Measurements from ENCODE around the gene MAOA. TPM values are rescaled to one million over a fixed set of nuclear protein-coding genes. Genes with fewer than 3 reads are reported as not detected.
A peak's percentile ranks its signal among the peaks of the same experiment; 100 is the strongest.

Gene MAOA
- total and polyA plus RNA-seq, 8 donors: 17.1 to 106 (median 43.2) TPM

DNA sequence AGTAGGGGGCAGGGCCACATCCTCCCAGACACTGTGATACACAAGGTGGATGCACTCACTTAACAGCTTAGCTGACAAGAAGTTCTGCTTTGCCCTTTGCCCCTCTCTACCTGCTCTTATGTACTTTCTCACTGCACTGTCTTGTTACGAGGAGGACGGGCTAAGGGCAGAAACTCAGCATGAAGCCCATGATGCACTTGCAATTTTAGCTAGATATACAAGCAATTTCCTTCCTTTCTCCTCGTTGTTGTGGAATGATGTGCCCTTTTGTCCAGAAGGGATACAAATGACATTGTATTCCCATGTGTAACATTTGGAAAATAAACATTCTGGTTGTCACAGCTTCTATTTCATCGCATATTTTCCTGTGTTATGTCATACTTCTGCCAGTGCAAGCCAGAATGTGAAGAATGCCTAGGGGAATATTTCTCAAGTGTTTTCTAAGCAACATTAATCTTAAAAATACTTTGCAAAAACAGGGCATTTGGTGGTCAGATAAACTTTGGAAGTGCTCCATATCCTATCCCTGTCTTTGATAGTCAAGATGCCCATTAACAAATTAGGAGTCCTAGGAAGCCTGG lies 47.2 kb downstream of the MAOA start:
- WGBS, 2 donors: 24 to 56% methylated on average over 4 of the region's 4 CpGs
- no peak for DNase-seq
- H3K27ac ChIP-seq: peak overlapping the region in 2 of 4 donors; percentile 50 to 57
- no peaks in the 10 kb centered on the region for H3K36me3 ChIP-seq
- TF ChIP-seq, protein P1, sequence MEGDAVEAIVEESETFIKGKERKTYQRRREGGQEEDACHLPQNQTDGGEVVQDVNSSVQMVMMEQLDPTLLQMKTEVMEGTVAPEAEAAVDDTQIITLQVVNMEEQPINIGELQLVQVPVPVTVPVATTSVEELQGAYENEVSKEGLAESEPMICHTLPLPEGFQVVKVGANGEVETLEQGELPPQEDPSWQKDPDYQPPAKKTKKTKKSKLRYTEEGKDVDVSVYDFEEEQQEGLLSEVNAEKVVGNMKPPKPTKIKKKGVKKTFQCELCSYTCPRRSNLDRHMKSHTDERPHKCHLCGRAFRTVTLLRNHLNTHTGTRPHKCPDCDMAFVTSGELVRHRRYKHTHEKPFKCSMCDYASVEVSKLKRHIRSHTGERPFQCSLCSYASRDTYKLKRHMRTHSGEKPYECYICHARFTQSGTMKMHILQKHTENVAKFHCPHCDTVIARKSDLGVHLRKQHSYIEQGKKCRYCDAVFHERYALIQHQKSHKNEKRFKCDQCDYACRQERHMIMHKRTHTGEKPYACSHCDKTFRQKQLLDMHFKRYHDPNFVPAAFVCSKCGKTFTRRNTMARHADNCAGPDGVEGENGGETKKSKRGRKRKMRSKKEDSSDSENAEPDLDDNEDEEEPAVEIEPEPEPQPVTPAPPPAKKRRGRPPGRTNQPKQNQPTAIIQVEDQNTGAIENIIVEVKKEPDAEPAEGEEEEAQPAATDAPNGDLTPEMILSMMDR (IDR thresholded peaks at IDR 0.05): no peak
- no peaks in the 10 kb centered on the region for H3K9me3 ChIP-seq
- intact Hi-C loops (cut with DNase I): no loop called here
- H3K27me3 ChIP-seq: peaks cover 0 to 8% (median 0%) of the 10 kb centered on the region in 4 donors
- no peak overlapping the region for H3K4me3 ChIP-seq
- peaks cover 3 to 25% (median 21%) of the 10 kb centered on the region in 3 donors for H3K4me1 ChIP-seq
- peak; percentile 50 to 62 (median 56) for ATAC-seq
- FAIRE-seq: no peak

DNA sequence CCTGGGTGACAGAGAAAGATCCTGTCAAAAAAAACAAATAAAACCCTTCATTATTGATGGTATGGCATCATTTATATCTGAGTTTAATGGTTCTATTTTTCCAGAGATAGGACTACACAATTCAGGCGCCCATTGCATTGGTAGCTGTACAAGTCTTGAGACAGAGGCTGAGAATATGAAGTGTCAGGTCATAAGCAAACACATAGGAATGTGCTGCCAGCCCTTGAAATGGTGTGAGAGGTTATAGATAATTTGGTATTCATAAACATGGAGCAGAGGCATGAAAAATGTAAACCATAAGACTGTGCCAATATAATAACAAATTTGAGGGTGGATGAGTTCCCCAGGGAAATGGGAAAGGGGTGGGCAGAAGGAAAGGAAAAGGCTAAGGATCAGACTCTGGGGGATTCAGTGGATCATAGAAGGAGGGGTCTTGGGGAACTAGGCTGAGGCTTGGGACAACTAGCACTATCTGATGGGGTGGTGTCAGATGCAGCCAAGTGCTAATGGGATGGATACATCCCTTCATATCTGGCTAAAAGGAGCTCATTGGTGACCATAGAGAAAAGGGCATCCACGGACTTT lies 50.8 kb downstream of the MAOA start:
- H3K9me3 ChIP-seq: no peaks in the 10 kb centered on the region
- no peaks in the 10 kb centered on the region for H3K36me3 ChIP-seq
- TF ChIP-seq, protein P1 (IDR thresholded peaks at IDR 0.05): no peak
- ATAC-seq (no peak), DNase-seq (no peak), FAIRE-seq (no peak)
- H3K4me3 ChIP-seq: no peak overlapping the region
- H3K27me3 ChIP-seq: peaks cover 0 to 17% (median 0%) of the 10 kb centered on the region in 4 donors
- peaks cover 3 to 20% (median 18%) of the 10 kb centered on the region in 3 donors for H3K4me1 ChIP-seq
- no peak overlapping the region for H3K27ac ChIP-seq
- WGBS, 2 donors: 71 to 92% methylated on average over 2 of the region's 2 CpGs
- intact Hi-C loops (cut with DNase I): no loop called here

DNA sequence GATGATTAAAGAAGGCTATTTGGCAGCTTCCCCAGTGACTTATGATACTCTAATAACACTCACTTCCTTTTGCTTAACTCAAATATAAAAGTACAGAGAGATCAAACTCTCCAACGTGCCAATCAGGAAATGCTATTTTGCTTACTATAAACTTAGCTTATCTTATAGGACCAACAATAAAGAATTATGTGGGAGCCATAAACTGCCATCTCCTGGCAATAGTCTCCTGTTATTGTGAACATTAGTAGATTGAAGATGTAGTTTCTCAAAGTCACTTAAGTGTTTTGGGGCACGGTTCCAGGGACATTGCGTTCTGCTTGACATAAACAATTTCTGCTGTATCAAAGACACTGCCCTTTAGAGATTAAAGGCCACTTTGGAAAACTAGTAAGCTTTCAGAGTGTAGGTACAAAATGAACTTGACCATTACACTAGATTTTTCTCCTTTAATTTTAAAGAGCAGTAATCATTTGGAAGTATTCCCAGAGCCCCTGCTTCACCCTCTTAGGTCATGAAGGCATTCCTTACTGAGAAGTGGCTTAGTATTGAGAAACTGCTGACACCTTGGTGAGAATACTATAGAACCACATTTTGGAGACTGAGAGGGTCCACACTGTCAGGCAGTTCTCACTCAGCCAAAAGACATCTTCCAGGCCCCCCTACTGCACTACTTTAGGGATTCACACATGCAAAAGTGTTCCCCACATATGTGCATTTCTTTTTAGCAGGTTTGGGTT lies 51.9 kb downstream of the MAOA start:
- peaks cover 0 to under 1% (median 0%) of the 10 kb centered on the region in 3 donors for H3K36me3 ChIP-seq
- DNase-seq (peak in 1 of 6 donors; percentile 24), ATAC-seq (peak in 3 of 4 donors; percentile 27 to 64 (median 48)), FAIRE-seq (peak; percentile 98)
- TF ChIP-seq, protein P1 (IDR thresholded peaks at IDR 0.05): no peak
- intact Hi-C loops (cut with DNase I): no loop called here
- peak overlapping the region in 2 of 4 donors; percentile 18 to 22 for H3K27ac ChIP-seq
- no peaks in the 10 kb centered on the region for H3K9me3 ChIP-seq
- H3K4me1 ChIP-seq: peaks cover under 1 to 15% (median 7%) of the 10 kb centered on the region in 3 donors
- H3K27me3 ChIP-seq: peaks cover 0 to 17% (median 0%) of the 10 kb centered on the region in 4 donors
- no peak overlapping the region for H3K4me3 ChIP-seq
- WGBS, 2 donors: 4 to 26% methylated on average over 3 of the region's 3 CpGs

DNA sequence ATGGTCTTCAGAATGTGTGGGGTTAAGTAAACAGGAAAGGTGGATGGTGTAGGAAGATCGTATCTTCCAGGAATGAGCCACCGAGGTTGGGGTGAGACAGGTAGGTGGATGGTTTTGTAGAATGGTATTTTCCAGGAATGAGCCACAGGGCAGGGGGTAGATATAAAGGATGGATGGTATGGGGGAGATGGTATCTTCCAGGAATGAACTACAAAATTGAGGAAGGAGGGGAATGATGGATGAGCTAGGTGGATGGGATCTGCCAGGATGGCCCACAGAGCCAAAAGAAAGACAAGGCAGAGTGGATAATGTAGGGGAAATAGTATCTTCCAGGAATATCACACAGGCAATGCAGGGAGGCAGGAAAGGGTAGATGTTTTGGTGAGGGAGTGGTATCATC lies 60.0 kb downstream of the MAOA start:
- 79 to 96% methylated on average over 2 of the region's 2 CpGs for WGBS, 2 donors
- no peak for ATAC-seq
- Histone ChIP-seq H3K27ac (no peak overlapping the region), H3K36me3 (peaks cover 0 to 5% (median 0%) of the 10 kb centered on the region in 3 donors), H3K4me3 (no peak overlapping the region), H3K9me3 (no peaks in the 10 kb centered on the region), H3K27me3 (no peaks in the 10 kb centered on the region), H3K4me1 (no peaks in the 10 kb centered on the region)
- DNase-seq: no peak
- intact Hi-C loops (cut with DNase I): no loop called here
- no peak for FAIRE-seq
- TF ChIP-seq, protein P1 (IDR thresholded peaks at IDR 0.05): no peak
